Esophagus (tissue), 2 donors: ENCODE data around the gene FASTK. TPM values are rescaled to one million over a fixed set of nuclear protein-coding genes. Genes with fewer than 3 reads are reported as not detected.

Experiments
- H3K27ac ChIP-seq, 2 donors: one replicate each; pipeline ENCODE4 v1.5.1; 2013; ENCODE audit warnings: low read depth in 2 of 2, mild to moderate bottlenecking in 2 of 2, inconsistent platforms in 1 of 2, low read length in 1 of 2, moderate library complexity in 1 of 2
- H3K27me3 ChIP-seq, 2 donors: one replicate each; pipeline ENCODE4 v1.6.1; 2013; ENCODE audit warnings: low read length in 2 of 2, control low read depth in 1 of 2, mild to moderate bottlenecking in 1 of 2; ENCODE audit not compliant: insufficient read depth in 2 of 2, control insufficient read depth in 1 of 2
- H3K36me3 ChIP-seq, 2 donors: one replicate each; pipeline ENCODE4 v1.6.1; 2013; ENCODE audit warnings: low read length in 1 of 2; ENCODE audit not compliant: control insufficient read depth in 2 of 2, insufficient read depth in 2 of 2
- H3K4me1 ChIP-seq, 2 donors: one replicate each; pipeline ENCODE4 v1.6.1; 2013; ENCODE audit warnings: low read length in 1 of 2; ENCODE audit not compliant: control insufficient read depth in 2 of 2, insufficient read depth in 2 of 2
- H3K4me3 ChIP-seq, 2 donors: one replicate each; pipeline ENCODE4 v1.5.1; 2013; ENCODE audit warnings: low read length in 2 of 2, mild to moderate bottlenecking in 2 of 2, low read depth in 1 of 2, moderate library complexity in 1 of 2
- H3K9me3 ChIP-seq, 2 donors: one replicate each; pipeline ENCODE4 v1.6.1; 2013; ENCODE audit warnings: mild to moderate bottlenecking in 2 of 2, low read depth in 1 of 2, low read length in 1 of 2, moderate library complexity in 1 of 2; ENCODE audit not compliant: control insufficient read depth in 2 of 2, insufficient read depth in 1 of 2
- WGBS, 2 donors: extraction: QIAGEN DNeasy Blood & Tissue Kit; methylation state at CpG; one replicate each; pipeline ENCODE4 v1.1.7; 2013; 5-methylcytosine and 5-hydroxymethylcytosine counted together
- polyA plus RNA-seq, 2 donors: library from polyadenylated mRNA; stranded (reverse); fragments of 200-250 nt; gene quantifications; one replicate each; pipeline ENCODE4 v1.2.3, GENCODE V29; 2013
- donor health status: healthy with polysubstance abuse.
- donor health status: Bipolar disorder and iron deficiency.

FASTK gene
- polyA plus RNA-seq, 2 donors = 80.0 to 144 TPM

DNA sequence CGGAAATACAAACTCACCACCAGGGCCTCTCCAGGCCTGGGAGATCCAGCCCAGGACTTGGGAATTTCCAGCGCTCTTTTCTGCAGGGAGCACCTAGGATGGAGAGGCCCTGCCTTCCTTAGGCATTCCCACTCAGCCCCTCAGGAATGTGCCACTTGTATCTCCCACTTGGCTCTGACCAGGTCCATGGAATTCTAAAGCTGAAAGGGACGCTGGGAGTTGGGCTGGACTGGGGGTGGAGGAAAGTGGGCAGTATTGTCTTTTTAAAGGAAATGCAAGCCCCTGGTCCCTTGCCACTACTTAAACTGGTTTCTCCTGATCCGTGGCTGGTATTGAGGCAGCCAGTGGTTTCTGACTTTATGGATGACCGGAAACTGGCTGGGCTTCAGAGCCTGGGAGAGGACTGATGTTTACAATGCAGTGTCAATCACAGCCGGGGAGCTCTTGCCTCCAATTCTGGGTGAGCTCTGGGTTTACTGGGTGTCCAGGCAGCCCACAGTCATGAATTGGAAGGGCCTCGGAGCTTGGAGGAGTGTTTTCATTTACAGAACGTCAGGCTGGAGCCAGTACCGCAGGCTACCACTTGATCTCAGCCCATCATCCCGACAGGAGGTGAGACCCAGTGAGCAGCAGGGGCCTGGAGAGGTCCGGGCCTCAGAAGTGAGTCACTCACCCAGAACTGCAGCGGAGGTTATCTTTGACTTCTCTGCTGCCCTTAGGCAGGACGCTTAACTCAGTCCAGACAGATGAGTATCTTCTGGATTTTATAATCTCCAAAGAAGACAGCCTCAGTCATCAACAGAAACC is 32.9 kb upstream of the FASTK start:
- peak overlapping the region; percentile 71 to 96 for H3K27ac ChIP-seq

DNA sequence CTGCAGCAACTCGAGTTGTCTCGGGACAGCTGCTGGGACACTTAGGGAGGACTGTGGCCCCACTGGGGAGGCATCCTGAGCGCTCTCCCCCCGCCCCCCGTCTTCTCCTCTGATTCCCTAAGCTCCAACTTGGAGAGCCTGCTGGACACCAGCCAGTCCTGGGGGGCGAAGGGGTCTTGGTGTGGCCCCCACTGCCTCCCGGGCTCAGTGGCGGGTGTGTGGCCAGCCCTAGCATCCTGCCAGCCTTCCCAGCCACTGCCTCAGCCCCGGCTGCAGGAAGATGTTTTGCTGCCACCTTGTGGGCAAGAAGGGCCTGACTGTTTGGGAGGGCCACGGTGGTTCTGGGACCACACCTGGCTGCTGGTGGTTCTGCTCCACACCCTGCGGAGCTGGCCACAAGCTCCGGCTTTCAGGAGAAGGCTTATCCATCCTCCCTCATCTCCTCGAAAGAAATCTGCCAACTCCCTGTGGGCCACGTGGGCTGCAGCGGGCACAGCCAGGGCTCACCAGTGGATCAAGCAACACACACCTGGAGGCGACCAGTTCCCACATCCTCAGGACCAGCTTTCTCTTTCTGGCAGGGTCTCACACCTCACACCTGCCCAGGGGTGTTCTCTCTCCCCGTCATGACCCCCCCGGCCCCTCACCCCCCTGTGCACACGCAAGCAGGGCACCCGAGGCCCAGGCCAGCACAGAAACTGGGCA is 30.5 kb upstream of the FASTK start:
- Histone ChIP-seq H3K27me3 (no peaks in the 10 kb centered on the region), H3K27ac (no peak overlapping the region), H3K4me1 (peaks cover 0 to 10% of the 10 kb centered on the region in 2 donors), H3K36me3 (no peaks in the 10 kb centered on the region), H3K9me3 (peaks cover 0 to 2% of the 10 kb centered on the region in 2 donors), H3K4me3 (no peak overlapping the region)
- 22 to 28% methylated on average over 15 to 20 of the region's 20 CpGs for WGBS, 2 donors

More for the DNA sequence above, 32.9 kb upstream of the FASTK start:
- Histone ChIP-seq H3K4me3 (peak overlapping the region; percentile 72 to 75), H3K36me3 (peaks cover 1 to 20% of the 10 kb centered on the region in 2 donors), H3K27me3 (no peaks in the 10 kb centered on the region), H3K9me3 (peaks cover 0 to 2% of the 10 kb centered on the region in 2 donors), H3K4me1 (peaks cover 0 to 10% of the 10 kb centered on the region in 2 donors)
- 46 to 56% methylated on average over 13 of the region's 13 CpGs for whole genome bisulfite sequencing, 2 donors

DNA sequence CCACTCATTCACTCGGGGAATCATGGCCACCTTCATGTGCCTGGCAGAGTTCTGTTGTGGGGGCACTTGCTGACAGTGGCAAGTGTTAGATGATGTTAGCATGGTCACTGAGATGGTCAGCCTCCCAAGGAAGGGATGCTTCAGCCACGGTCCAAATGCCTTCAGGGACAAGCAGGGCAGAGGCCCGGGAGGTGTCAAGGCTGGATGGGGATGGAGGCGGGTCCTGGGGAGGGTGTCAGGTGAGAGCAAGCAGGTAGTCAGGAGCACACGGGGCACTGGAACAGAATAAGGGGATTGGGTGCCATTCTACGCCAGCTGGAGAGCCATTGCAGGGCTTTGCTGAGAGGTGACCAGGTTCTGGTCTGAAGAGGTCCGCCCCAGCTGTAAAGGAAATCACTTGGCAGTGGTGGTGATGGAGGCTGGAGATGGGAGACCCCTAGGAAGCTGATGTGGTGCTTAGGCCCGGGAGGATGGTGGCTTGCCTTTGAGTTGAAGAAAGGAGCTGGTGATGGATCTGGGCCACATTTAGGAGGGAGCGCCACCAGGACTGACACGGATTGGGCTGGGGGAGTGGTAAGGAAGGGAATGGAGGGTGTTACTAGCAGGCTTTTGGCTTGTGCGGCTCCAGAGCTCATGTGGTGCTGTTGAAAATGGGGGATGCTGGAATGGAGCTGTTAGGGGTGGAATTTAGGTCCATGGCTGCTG is 29.8 kb upstream of the FASTK start:
- H3K27ac ChIP-seq = no peak overlapping the region
- H3K4me1 ChIP-seq = peaks cover 0 to 7% of the 10 kb centered on the region in 2 donors
- no peaks in the 10 kb centered on the region for H3K36me3 ChIP-seq
- no peaks in the 10 kb centered on the region for H3K27me3 ChIP-seq
- no peak overlapping the region for H3K4me3 ChIP-seq
- 61% methylated on average over 11 of the region's 11 CpGs for WGBS, 2 donors
- no peaks in the 10 kb centered on the region for H3K9me3 ChIP-seq

DNA sequence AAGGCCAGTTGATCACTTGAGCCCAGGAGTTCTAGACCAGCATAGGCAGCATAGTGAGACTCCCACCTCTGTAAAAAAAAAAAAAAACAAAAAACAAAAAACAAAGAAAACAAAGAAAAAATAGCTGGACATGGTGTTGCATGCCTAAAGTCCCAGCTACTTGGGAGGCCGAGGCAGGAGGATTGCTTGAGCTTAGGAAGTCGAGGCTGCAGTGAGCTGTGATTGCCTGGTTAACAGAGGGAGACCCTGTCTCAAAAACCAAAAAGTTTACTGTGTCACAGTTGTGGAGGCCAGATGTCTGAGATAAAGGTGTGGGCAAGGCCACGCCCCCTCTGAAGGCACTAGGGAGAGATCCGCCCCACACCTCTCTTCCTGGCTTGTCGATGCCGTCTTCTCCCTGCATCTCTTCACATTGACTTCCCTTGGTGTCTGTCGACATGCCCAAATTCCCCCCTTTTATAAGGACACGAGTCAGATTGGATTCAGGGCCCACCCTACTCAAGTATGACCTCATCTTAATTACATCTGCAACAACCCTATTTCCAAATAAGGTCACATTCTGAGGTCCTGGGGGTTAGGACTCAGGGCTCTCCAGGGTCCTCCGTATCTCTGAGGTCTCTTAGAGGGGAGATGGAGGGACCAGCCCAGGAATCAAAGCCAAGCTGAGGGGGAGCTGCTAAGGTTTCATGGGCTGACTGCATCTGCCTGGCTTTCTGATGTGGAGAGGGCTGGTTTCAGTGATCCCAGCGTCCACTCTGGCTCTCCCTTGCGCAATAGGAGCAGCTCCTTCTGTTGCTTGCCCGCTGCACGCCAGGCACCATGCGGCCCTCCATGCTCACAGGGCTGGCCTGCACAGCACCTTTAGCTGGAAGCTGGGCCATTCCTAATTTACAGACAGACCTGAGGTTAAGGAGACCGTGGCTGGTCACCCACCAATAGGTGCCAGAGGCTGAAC is 28.8 kb upstream of the FASTK start:
- Histone ChIP-seq H3K4me1 (peaks cover 1 to 7% of the 10 kb centered on the region in 2 donors), H3K36me3 (no peaks in the 10 kb centered on the region), H3K27ac (peak overlapping the region in 1 of 2 donors; percentile 31), H3K4me3 (no peak overlapping the region), H3K9me3 (no peaks in the 10 kb centered on the region), H3K27me3 (no peaks in the 10 kb centered on the region)
- WGBS, 2 donors = 64 to 70% methylated on average over 15 of the region's 15 CpGs

DNA sequence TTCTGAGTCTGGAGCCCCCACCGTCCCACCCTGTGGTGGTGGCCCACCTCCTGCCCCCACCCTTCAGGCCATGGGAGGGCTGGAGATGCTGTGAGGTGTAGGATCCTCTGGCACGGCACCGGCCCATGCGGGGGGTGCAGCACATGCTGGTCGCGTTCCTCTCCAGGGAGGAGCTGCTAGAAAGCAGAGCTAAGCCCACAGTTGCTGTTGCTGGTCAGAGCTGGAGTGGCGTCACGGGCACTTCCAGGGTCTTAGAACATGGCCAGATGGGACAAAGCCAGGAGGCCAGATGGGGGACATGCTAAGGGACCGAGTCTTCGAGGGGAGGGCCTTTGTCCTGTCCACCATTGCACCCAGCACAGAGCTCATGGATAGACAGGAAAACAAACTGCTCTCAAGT is 27.3 kb upstream of the FASTK start:
- 88 to 91% methylated on average over 10 of the region's 10 CpGs for WGBS, 2 donors
- no peak overlapping the region for H3K27ac ChIP-seq
- no peak overlapping the region for H3K4me3 ChIP-seq
- H3K27me3 ChIP-seq = no peaks in the 10 kb centered on the region
- H3K4me1 ChIP-seq = peaks cover 0 to 2% of the 10 kb centered on the region in 2 donors
- H3K36me3 ChIP-seq = peaks cover 0 to 1% of the 10 kb centered on the region in 2 donors
- H3K9me3 ChIP-seq = no peaks in the 10 kb centered on the region

DNA sequence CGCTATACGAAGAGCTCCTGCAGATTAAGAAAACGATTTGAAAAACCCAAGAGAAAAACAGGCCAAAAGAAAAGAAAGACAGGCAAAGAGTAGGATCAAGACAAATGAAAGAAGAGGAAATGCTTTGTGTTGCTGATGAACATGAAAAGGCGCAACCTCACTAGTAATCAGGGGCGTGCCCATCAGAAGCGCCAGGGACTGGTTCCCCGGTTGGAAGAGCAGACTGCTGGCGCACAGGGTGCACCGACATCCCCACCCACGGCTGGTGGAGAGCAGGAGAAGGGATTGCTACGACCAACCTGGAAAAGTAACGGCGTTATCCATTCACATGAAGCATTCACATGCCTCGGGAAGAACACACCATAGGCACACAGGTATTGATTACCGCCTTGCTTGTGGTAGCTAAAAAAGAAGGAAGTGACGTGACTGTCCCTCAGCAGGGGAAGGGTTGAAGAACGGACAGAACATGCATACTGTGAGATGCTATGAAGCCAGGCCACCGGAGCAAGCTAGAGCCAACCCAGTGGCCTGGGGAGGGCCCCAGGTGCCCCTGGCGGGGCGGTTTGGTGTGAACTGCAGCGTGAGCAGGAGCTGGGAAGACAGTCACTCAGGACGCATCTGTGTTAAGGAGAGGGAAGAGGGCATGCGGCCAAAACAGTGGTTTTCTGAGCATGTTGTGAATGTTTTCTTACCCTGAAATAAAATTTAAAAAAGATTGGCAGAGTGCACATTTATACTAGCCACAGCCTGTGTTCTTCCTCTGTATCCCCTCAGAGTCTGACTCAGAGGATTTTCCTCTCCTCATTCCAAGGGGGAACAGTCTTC is 24.0 kb upstream of the FASTK start:
- Histone ChIP-seq H3K36me3 (peaks cover 0 to 2% of the 10 kb centered on the region in 2 donors), H3K27me3 (no peaks in the 10 kb centered on the region), H3K4me1 (peaks cover 0 to 2% of the 10 kb centered on the region in 2 donors), H3K27ac (no peak overlapping the region), H3K4me3 (no peak overlapping the region), H3K9me3 (no peaks in the 10 kb centered on the region)
- 74 to 77% methylated on average over 23 of the region's 23 CpGs for whole genome bisulfite sequencing, 2 donors

DNA sequence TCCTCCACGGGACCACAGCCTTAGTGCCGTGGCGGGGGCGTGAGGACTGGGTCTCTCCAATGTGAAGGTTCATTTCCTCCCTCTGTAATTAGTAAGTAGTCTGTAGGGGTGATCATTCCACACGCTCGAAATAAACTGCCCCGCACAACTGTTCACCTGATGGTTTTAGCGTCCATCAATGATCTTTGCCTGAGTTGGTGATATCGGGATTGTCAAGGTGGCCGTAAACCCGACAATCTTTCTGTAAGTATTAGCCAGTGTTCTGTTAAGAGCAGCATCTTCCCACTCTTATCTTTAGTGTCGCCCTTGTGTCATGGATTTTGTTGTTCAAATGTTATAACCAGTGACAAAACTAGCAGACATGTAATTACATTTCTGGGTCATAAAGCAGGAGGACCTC is 23.4 kb upstream of the FASTK start:
- WGBS, 2 donors = 89 to 91% methylated on average over 12 of the region's 12 CpGs
- peaks cover 0 to 2% of the 10 kb centered on the region in 2 donors for H3K36me3 ChIP-seq
- no peak overlapping the region for H3K27ac ChIP-seq
- H3K4me1 ChIP-seq = peaks cover 0 to 2% of the 10 kb centered on the region in 2 donors
- H3K4me3 ChIP-seq = no peak overlapping the region
- no peaks in the 10 kb centered on the region for H3K9me3 ChIP-seq
- H3K27me3 ChIP-seq = no peaks in the 10 kb centered on the region

DNA sequence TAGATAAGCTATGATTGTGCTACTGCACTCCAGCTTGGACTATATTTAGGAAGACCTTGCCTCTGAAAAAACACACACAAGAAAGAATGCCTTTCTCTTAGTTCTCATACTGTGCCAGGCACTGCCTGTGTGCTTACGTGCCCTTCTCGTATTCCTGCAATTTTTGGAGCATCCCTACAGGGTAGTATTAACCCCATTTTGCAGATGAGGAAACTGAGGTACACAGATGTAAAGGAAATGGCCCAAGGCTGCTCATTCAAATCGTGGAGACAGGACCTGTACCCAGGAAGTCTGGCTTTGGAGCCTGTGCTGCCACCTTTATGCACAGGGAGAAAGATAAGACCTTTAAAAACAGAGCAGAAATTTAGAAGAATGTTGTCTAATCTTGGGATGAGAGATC is 22.4 kb upstream of the FASTK start:
- H3K36me3 ChIP-seq = peaks cover 0 to 2% of the 10 kb centered on the region in 2 donors
- 76 to 84% methylated on average over 3 of the region's 3 CpGs for WGBS, 2 donors
- no peaks in the 10 kb centered on the region for H3K27me3 ChIP-seq
- H3K4me3 ChIP-seq = no peak overlapping the region
- no peak overlapping the region for H3K27ac ChIP-seq
- H3K9me3 ChIP-seq = no peaks in the 10 kb centered on the region
- H3K4me1 ChIP-seq = peaks cover 0 to 2% of the 10 kb centered on the region in 2 donors
